Measurements from ENCODE around the gene TAOK1.
A peak's percentile ranks its signal among the peaks of the same experiment; 100 is the strongest.

The TAOK1 gene

GRCh38 chr17:29345066-29345465 is 45.1 kb upstream of the TAOK1 start:
- no peak for TF ChIP-seq RAD21 (IDR thresholded peaks at IDR 0.05; ENCODE audit: low read depth)
- TF ChIP-seq NFIC (IDR thresholded peaks at IDR 0.05): no peak
- TF ChIP-seq YY1 (IDR thresholded peaks at IDR 0.05; ENCODE audit: low read depth): no peak
- no peak for TF ChIP-seq TEAD4 (IDR thresholded peaks at IDR 0.05)

GRCh38 chr17:29346462-29346861 is 43.7 kb upstream of the TAOK1 start:
- TF ChIP-seq NFIC (IDR thresholded peaks at IDR 0.05): no peak
- TF ChIP-seq USF1 (IDR thresholded peaks at IDR 0.05): no peak
- TF ChIP-seq FOXM1 (IDR thresholded peaks at IDR 0.05; ENCODE audit: borderline replicate concordance, low read depth): no peak
- TF ChIP-seq CREB1 (IDR thresholded peaks at IDR 0.05; ENCODE audit: low read depth): no peak
- TF ChIP-seq TEAD4 (IDR thresholded peaks at IDR 0.05): no peak
- no peak for TF ChIP-seq YY1 (IDR thresholded peaks at IDR 0.05; ENCODE audit: low read depth)

- no peak for TF ChIP-seq TEAD4 (IDR thresholded peaks at IDR 0.05)
- no peak for TF ChIP-seq FOXM1 (IDR thresholded peaks at IDR 0.05; ENCODE audit: borderline replicate concordance, low read depth)
- TF ChIP-seq CEBPB (IDR thresholded peaks at IDR 0.05): no peak
These were observed 42.1 kb upstream of the TAOK1 start for GRCh38 chr17:29347831-29348629.

- TF ChIP-seq EP300 (IDR thresholded peaks at IDR 0.05; ENCODE audit: borderline replicate concordance): no peak
- no peak for TF ChIP-seq RAD21 (IDR thresholded peaks at IDR 0.05; ENCODE audit: low read depth)
- no peak for TF ChIP-seq TCF12 (IDR thresholded peaks at IDR 0.05; ENCODE audit: low read depth)
- TF ChIP-seq USF1 (IDR thresholded peaks at IDR 0.05): no peak
- no peak for TF ChIP-seq EGR1 (IDR thresholded peaks at IDR 0.05)
- TF ChIP-seq NFIC (IDR thresholded peaks at IDR 0.05): no peak
- no peak for TF ChIP-seq MAX (IDR thresholded peaks at IDR 0.05)
- TF ChIP-seq TEAD4 (IDR thresholded peaks at IDR 0.05): no peak
- no peak for TF ChIP-seq TAF1 (IDR thresholded peaks at IDR 0.05; ENCODE audit: low read depth)
- TF ChIP-seq FOXM1 (IDR thresholded peaks at IDR 0.05; ENCODE audit: borderline replicate concordance, low read depth): no peak
- no peak for TF ChIP-seq CEBPB (IDR thresholded peaks at IDR 0.05)
- TF ChIP-seq ZBTB7A (IDR thresholded peaks at IDR 0.05; ENCODE audit: low read depth): no peak
- TF ChIP-seq YY1 (IDR thresholded peaks at IDR 0.05; ENCODE audit: low read depth): no peak
- TF ChIP-seq CREB1 (IDR thresholded peaks at IDR 0.05; ENCODE audit: low read depth): no peak
These were observed 40.8 kb upstream of the TAOK1 start for GRCh38 chr17:29349409-29349808.

GRCh38 chr17:29352146-29352545 is 38.0 kb upstream of the TAOK1 start:
- no peak for TF ChIP-seq EP300 (IDR thresholded peaks at IDR 0.05; ENCODE audit: borderline replicate concordance)
- no peak for TF ChIP-seq RAD21 (IDR thresholded peaks at IDR 0.05; ENCODE audit: low read depth)
- no peak for TF ChIP-seq USF1 (IDR thresholded peaks at IDR 0.05)
- TF ChIP-seq ZBTB7A (IDR thresholded peaks at IDR 0.05; ENCODE audit: low read depth): no peak
- no peak for TF ChIP-seq TCF12 (IDR thresholded peaks at IDR 0.05; ENCODE audit: low read depth)
- TF ChIP-seq FOXM1 (IDR thresholded peaks at IDR 0.05; ENCODE audit: borderline replicate concordance, low read depth): no peak
- TF ChIP-seq TEAD4 (IDR thresholded peaks at IDR 0.05): no peak
- no peak for TF ChIP-seq EGR1 (IDR thresholded peaks at IDR 0.05)
- TF ChIP-seq CEBPB (IDR thresholded peaks at IDR 0.05): no peak
- no peak for TF ChIP-seq CREB1 (IDR thresholded peaks at IDR 0.05; ENCODE audit: low read depth)
- TF ChIP-seq NFIC (IDR thresholded peaks at IDR 0.05): no peak
- no peak for TF ChIP-seq YY1 (IDR thresholded peaks at IDR 0.05; ENCODE audit: low read depth)
- TF ChIP-seq REST (IDR thresholded peaks at IDR 0.05; ENCODE audit: low read depth): no peak
- TF ChIP-seq TAF1 (IDR thresholded peaks at IDR 0.05; ENCODE audit: low read depth): no peak
- no peak for TF ChIP-seq MAX (IDR thresholded peaks at IDR 0.05)

GRCh38 chr17:29357232-29357631 is 32.9 kb upstream of the TAOK1 start:
- no peak for TF ChIP-seq CREB1 (IDR thresholded peaks at IDR 0.05; ENCODE audit: low read depth)
- TF ChIP-seq EP300 (IDR thresholded peaks at IDR 0.05; ENCODE audit: borderline replicate concordance): no peak
- no peak for TF ChIP-seq RAD21 (IDR thresholded peaks at IDR 0.05; ENCODE audit: low read depth)

- TF ChIP-seq USF1 (IDR thresholded peaks at IDR 0.05) (no peak), CREB1 (IDR thresholded peaks at IDR 0.05; ENCODE audit: low read depth) (no peak), TEAD4 (IDR thresholded peaks at IDR 0.05) (no peak), CEBPB (IDR thresholded peaks at IDR 0.05) (0 out of 2 replicates have a peak, but pooled peaks have one; percentile 34), NFIC (IDR thresholded peaks at IDR 0.05) (no peak), EGR1 (IDR thresholded peaks at IDR 0.05) (no peak), TAF1 (IDR thresholded peaks at IDR 0.05; ENCODE audit: low read depth) (no peak)
These were observed 32.3 kb upstream of the TAOK1 start for GRCh38 chr17:29357821-29358232.
